DOHH2 (cell line): ENCODE measurements around the gene AP4E1.
"Not testable (repeated sequence)": the region's sequence is repeated elsewhere in the genome, so short reads cannot be mapped to it uniquely, and the experiment has no call there.

Experiments
- H3F3A ChIP-seq: fragments of 200-600 bp; sonication (generic), shearing (Covaris generic); 2 replicates; pipeline ENCODE4 v1.6.0; 2016; ENCODE audit warnings: antibody characterized with exemption, mild to moderate bottlenecking; ENCODE audit not compliant: control insufficient read depth, insufficient read depth
- H3K27ac ChIP-seq: fragments of 200-600 bp; sonication (generic); 2 replicates; pipeline ENCODE4 v1.5.1; 2014; ENCODE audit warnings: low read depth, mild to moderate bottlenecking, low read length, moderate library complexity
- H3K27me3 ChIP-seq: fragments of 200-600 bp; sonication (generic); 2 replicates; pipeline ENCODE4 v1.6.1; 2014; ENCODE audit warnings: mild to moderate bottlenecking, low read length, mixed read lengths; ENCODE audit not compliant: control insufficient read depth
- H3K36me3 ChIP-seq: fragments of 200-600 bp; sonication (generic); 2 replicates; pipeline ENCODE4 v1.6.1; 2014; ENCODE audit warnings: mild to moderate bottlenecking, low read length, moderate library complexity, mixed read lengths; ENCODE audit not compliant: control insufficient read depth
- H3K4me1 ChIP-seq: fragments of 200-600 bp; sonication (generic); 2 replicates; pipeline ENCODE4 v1.6.1; 2014; ENCODE audit warnings: mild to moderate bottlenecking, low read length, mixed read lengths; ENCODE audit not compliant: control insufficient read depth
- H3K4me2 ChIP-seq: fragments of 200-600 bp; sonication (generic); 2 replicates; pipeline ENCODE4 v1.6.0; 2014; ENCODE audit warnings: mild to moderate bottlenecking, low read length, moderate library complexity
- H3K4me3 ChIP-seq: fragments of 200-600 bp; sonication (generic); 2 replicates; pipeline ENCODE4 v1.5.1; 2014; ENCODE audit warnings: mild to moderate bottlenecking, low read length, mixed read lengths
- H3K79me2 ChIP-seq: fragments of 200-600 bp; sonication (generic); 2 replicates; pipeline ENCODE4 v1.6.1; 2014; ENCODE audit warnings: mild to moderate bottlenecking, low read length, mixed read lengths; ENCODE audit not compliant: control insufficient read depth
- H3K9me2 ChIP-seq: fragments of 200-600 bp; sonication (generic); replicated peaks from 2 replicates; pipeline ENCODE4 v1.6.1; 2014; ENCODE audit warnings: mild to moderate bottlenecking, low read length, mixed read lengths; ENCODE audit not compliant: control insufficient read depth
- H3K9me3 ChIP-seq: fragments of 200-600 bp; sonication (generic); 2 replicates; pipeline ENCODE4 v1.6.1; 2014; ENCODE audit warnings: antibody characterized with exemption, low read length, mixed read lengths; ENCODE audit not compliant: control insufficient read depth, insufficient read depth
- H4K20me1 ChIP-seq: fragments of 200-600 bp; sonication (generic); 2 replicates; pipeline ENCODE4 v1.6.0; 2014; ENCODE audit warnings: low read depth, mild to moderate bottlenecking, antibody characterized with exemption, low read length, moderate library complexity; ENCODE audit not compliant: control insufficient read depth, insufficient read depth
- CTCF ChIP-seq: fragments of 200-600 bp; sonication (generic); IDR thresholded peaks from one replicate; pipeline ENCODE4 v1.5.1; 2014; ENCODE audit warnings: antibody characterized with exemption, mild to moderate bottlenecking, low read depth, low read length; ENCODE audit not compliant: poor library complexity, severe bottlenecking
- EZH2phosphoT487 ChIP-seq: fragments of 200-600 bp; sonication (generic); IDR thresholded peaks from 2 replicates; pipeline ENCODE4 v1.6.1; 2017; ENCODE audit warnings: borderline replicate concordance, mild to moderate bottlenecking, antibody characterized with exemption, low read length, moderate library complexity, mixed read lengths

The AP4E1 gene

GRCh38 chr15:50893976-50894375 is 14.5 kb upstream of the AP4E1 start:
- Histone ChIP-seq H3K27me3 (no peaks in the 10 kb centered on the region), H3K36me3 (no peaks in the 10 kb centered on the region), H3K79me2 (no peaks in the 10 kb centered on the region), H4K20me1 (no peaks in the 10 kb centered on the region), H3F3A (no peaks in the 10 kb centered on the region), H3K4me2 (no peak overlapping the region), H3K9me3 (peaks cover 15% of the 10 kb centered on the region; the same call in 1 of the 2 replicates), H3K9me2 (no peaks in the 10 kb centered on the region), H3K27ac (no peak overlapping the region), H3K4me3 (no peak overlapping the region), H3K4me1 (no peaks in the 10 kb centered on the region)
- no peak for TF ChIP-seq EZH2phosphoT487
- no peak for TF ChIP-seq CTCF

DNA sequence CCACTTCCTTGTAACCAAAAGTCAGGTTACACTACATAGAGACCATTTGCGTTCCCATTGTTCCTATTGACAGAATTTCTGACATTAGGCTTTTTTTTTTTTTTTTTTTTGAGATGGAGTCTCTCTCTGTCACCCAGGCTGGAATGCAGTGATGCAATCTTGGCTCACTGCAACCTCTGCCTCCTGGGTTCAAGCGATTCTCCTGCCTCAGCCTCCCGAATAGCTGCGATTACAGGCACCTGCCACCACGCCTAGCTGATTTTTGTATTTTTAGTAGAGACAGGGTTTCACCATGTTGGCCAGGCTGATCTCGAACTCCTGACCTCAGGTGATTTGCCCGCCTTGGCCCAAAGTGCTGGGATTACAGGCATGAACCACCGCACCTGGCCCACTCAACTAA is 7.1 kb upstream of the AP4E1 start:
- not testable (repeated sequence) for H3F3A ChIP-seq, H3K9me3 ChIP-seq, H3K9me2 ChIP-seq, H3K4me1 ChIP-seq, H3K36me3 ChIP-seq, H3K27ac ChIP-seq, H3K4me2 ChIP-seq, H3K4me3 ChIP-seq, H4K20me1 ChIP-seq, H3K27me3 ChIP-seq, H3K79me2 ChIP-seq

DNA sequence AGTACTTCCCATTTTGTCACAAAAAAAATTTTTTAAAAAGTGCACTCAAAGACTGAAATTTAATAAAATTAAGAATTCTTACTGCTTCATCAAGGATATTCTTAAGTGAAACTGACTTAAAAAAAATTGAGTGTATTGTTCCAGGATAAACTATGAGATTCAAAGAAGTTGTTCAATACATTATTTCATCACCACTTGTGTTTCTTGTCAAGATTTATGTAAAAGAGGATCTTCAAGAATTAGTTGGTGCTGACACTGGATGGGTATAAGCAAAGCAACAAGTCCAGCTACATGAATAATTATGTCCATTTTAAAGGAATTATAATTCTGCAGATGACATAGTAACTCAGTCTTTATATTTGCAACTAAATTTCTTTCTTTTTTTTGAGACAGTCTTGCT is 4.3 kb upstream of the AP4E1 start:
- Histone ChIP-seq H3K9me2 (no peaks in the 10 kb centered on the region), H3K4me1 (peaks cover 9% of the 10 kb centered on the region), H3K36me3 (peaks cover 6% of the 10 kb centered on the region; the same call in 1 of the 2 replicates), H3K9me3 (no peaks in the 10 kb centered on the region), H3K4me3 (no peak overlapping the region), H4K20me1 (no peaks in the 10 kb centered on the region), H3F3A (0 out of 2 replicates have a peak, but pooled peaks cover 6% of the 10 kb centered on the region), H3K4me2 (no peak overlapping the region), H3K27me3 (no peaks in the 10 kb centered on the region), H3K27ac (no peak overlapping the region), H3K79me2 (peaks cover 21% of the 10 kb centered on the region)
- TF ChIP-seq EZH2phosphoT487 = no peak
- no peak for TF ChIP-seq CTCF

DNA sequence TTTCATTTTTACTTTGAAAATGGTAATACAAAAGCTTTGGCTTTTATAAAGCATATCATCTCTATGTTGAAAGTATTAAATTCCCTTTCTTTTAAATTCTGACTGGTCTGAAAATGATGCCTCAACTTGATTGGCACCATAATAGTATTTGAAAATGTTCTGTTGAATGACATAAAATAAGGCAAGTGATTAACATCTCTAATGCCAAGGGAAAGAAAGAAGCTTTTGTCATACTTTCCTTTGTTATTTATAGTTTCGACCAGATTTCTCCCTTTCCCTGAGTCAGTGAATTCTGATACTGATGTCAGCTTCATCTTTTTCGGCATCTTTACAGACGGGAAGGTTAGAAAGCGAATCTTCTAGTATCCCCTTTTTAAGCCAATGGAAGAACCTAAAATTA is 3.4 kb upstream of the AP4E1 start:
- Histone ChIP-seq H3K4me1 (peaks cover 13% of the 10 kb centered on the region), H3K27ac (no peak overlapping the region), H3K9me3 (no peaks in the 10 kb centered on the region), H3K27me3 (no peaks in the 10 kb centered on the region), H3K79me2 (peaks cover 30% of the 10 kb centered on the region), H4K20me1 (no peaks in the 10 kb centered on the region), H3K36me3 (peaks cover 6% of the 10 kb centered on the region; the same call in 1 of the 2 replicates), H3F3A (0 out of 2 replicates have a peak, but pooled peaks cover 7% of the 10 kb centered on the region), H3K4me3 (no peak overlapping the region), H3K4me2 (no peak overlapping the region), H3K9me2 (no peaks in the 10 kb centered on the region)
- no peak for TF ChIP-seq CTCF
- no peak for TF ChIP-seq EZH2phosphoT487
